ENCODE data around the gene ANKMY1. TPM values are rescaled to one million over a fixed set of nuclear protein-coding genes. Genes with fewer than 3 reads are reported as not detected.

Gene ANKMY1
- total RNA-seq, 1 experiment from 2014 or later = 19.5 TPM

DNA sequence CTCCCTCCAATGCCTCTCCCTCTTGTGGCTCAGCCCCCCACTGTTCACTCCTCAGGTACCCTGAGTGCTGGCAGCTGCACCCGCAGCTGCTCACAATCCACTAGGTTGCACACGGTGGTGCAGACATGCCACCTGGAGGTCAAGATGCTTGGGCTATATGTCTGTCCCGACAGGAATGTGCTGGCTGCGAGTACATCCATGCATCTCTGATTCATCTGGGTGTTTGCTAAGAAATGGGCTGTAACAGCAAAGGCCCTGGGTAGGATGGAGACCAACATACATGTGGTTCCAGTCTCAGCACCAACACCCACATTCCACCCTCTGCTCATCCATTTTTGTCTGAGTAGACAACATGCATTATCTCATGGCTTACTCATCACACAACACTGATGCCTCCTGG lies 31.3 kb downstream of the ANKMY1 start:
- POLR2A ChIA-PET (ENCODE audit: unreplicated experiment) = no interaction called here
- Histone ChIP-seq H3K27ac (ENCODE audit: low read length) (no peak overlapping the region), H3K9me3 (ENCODE audit: low read length) (peaks cover 9% of the 10 kb centered on the region; the same call in 1 of the 2 replicates)

GRCh38 chr2:240525802-240526201 lies 32.0 kb downstream of the ANKMY1 start:
- CTCF ChIA-PET = no interaction called here
- POLR2A ChIA-PET (ENCODE audit: unreplicated experiment) = no interaction called here
- ATAC-seq (no peak), DNase-seq (no peak)
- TF ChIP-seq, protein P1, sequence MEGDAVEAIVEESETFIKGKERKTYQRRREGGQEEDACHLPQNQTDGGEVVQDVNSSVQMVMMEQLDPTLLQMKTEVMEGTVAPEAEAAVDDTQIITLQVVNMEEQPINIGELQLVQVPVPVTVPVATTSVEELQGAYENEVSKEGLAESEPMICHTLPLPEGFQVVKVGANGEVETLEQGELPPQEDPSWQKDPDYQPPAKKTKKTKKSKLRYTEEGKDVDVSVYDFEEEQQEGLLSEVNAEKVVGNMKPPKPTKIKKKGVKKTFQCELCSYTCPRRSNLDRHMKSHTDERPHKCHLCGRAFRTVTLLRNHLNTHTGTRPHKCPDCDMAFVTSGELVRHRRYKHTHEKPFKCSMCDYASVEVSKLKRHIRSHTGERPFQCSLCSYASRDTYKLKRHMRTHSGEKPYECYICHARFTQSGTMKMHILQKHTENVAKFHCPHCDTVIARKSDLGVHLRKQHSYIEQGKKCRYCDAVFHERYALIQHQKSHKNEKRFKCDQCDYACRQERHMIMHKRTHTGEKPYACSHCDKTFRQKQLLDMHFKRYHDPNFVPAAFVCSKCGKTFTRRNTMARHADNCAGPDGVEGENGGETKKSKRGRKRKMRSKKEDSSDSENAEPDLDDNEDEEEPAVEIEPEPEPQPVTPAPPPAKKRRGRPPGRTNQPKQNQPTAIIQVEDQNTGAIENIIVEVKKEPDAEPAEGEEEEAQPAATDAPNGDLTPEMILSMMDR (conservative IDR thresholded peaks at IDR 0.05; ENCODE audit: low read depth, low read length) = no peak
- TF ChIP-seq EZH2phosphoT487 (IDR thresholded peaks at IDR 0.05; ENCODE audit: borderline replicate concordance, low read length) = no peak
- no peak for TF ChIP-seq EZH2 (IDR thresholded peaks at IDR 0.05; ENCODE audit: low read length, unreplicated experiment)
- Histone ChIP-seq H3K4me2 (ENCODE audit: low read length) (no peak overlapping the region), H3K4me1 (ENCODE audit: insufficient read depth, low read length) (no peaks in the 10 kb centered on the region), H3K27ac (ENCODE audit: low read length) (no peak overlapping the region), H3F3A (ENCODE audit: low read length, unreplicated experiment) (no peaks in the 10 kb centered on the region), H3K4me3 (ENCODE audit: low read length) (no peak overlapping the region), H2AFZ (ENCODE audit: low read length) (no peak overlapping the region), H3K36me3 (ENCODE audit: low read depth, low read length) (peaks cover 43% of the 10 kb centered on the region), H3K79me2 (ENCODE audit: low read length) (no peaks in the 10 kb centered on the region), H3K9me2 (replicated peaks; ENCODE audit: low read length) (no peaks in the 10 kb centered on the region), H4K20me1 (ENCODE audit: low read length) (no peaks in the 10 kb centered on the region), H3K9ac (ENCODE audit: low read length) (no peak overlapping the region), H3K9me3 (ENCODE audit: low read length) (peaks cover 9% of the 10 kb centered on the region; the same call in 1 of the 2 replicates), H3K27me3 (ENCODE audit: low read length) (no peaks in the 10 kb centered on the region)
- BruUV-seq (replicated peaks) = no TSS peak
- intact Hi-C loops (cut with micrococcal nuclease) = no loop called here

More for the DNA sequence above, 31.3 kb downstream of the ANKMY1 start:
- CTCF ChIA-PET = no interaction called here
- Histone ChIP-seq H3K4me2 (ENCODE audit: low read length) (no peak overlapping the region), H3F3A (ENCODE audit: low read length, unreplicated experiment) (no peaks in the 10 kb centered on the region), H3K9me2 (replicated peaks; ENCODE audit: low read length) (no peaks in the 10 kb centered on the region), H3K4me3 (ENCODE audit: low read length) (no peak overlapping the region), H3K4me1 (ENCODE audit: insufficient read depth, low read length) (no peaks in the 10 kb centered on the region), H3K36me3 (ENCODE audit: low read depth, low read length) (peaks cover 49% of the 10 kb centered on the region), H2AFZ (ENCODE audit: low read length) (no peak overlapping the region), H3K79me2 (ENCODE audit: low read length) (no peaks in the 10 kb centered on the region), H3K27me3 (ENCODE audit: low read length) (no peaks in the 10 kb centered on the region), H3K9ac (ENCODE audit: low read length) (no peak overlapping the region), H4K20me1 (ENCODE audit: low read length) (no peaks in the 10 kb centered on the region)
- no TSS peak for BruUV-seq (replicated peaks)
- intact Hi-C loops (cut with micrococcal nuclease) = no loop called here
- no peak for DNase-seq
- TF ChIP-seq, protein P1 (conservative IDR thresholded peaks at IDR 0.05; ENCODE audit: low read depth, low read length) = no peak
- TF ChIP-seq EZH2phosphoT487 (IDR thresholded peaks at IDR 0.05; ENCODE audit: borderline replicate concordance, low read length) (no peak), EZH2 (IDR thresholded peaks at IDR 0.05; ENCODE audit: low read length, unreplicated experiment) (no peak)
- ATAC-seq = no peak

- H3K27ac ChIP-seq (ENCODE audit: low read length) = no peak overlapping the region
- ChIA-PET CTCF (interaction anchor here (1.7 kb wide), 1 partner anchor 11 kb away, joined by 3 read pairs; no protein-coding TSS in a partner anchor), POLR2A (ENCODE audit: unreplicated experiment) (no interaction called here)
- no TSS peak for BruUV-seq (replicated peaks)
- no peaks in the 10 kb centered on the region for H3K27me3 ChIP-seq (ENCODE audit: low read length)
- no peaks in the 10 kb centered on the region for H3K9me2 ChIP-seq (replicated peaks; ENCODE audit: low read length)
- TF ChIP-seq, protein P1 (conservative IDR thresholded peaks at IDR 0.05; ENCODE audit: low read depth, low read length) = no peak
- TF ChIP-seq EZH2 (IDR thresholded peaks at IDR 0.05; ENCODE audit: low read length, unreplicated experiment) = no peak
- no peak for TF ChIP-seq EZH2phosphoT487 (IDR thresholded peaks at IDR 0.05; ENCODE audit: borderline replicate concordance, low read length)
- H3F3A ChIP-seq (ENCODE audit: low read length, unreplicated experiment) = no peaks in the 10 kb centered on the region
- H3K4me3 ChIP-seq (ENCODE audit: low read length) = no peak overlapping the region
- peaks cover 9% of the 10 kb centered on the region; the same call in 1 of the 2 replicates for H3K9me3 ChIP-seq (ENCODE audit: low read length)
- H3K36me3 ChIP-seq (ENCODE audit: low read depth, low read length) = peaks cover 38% of the 10 kb centered on the region
- ATAC-seq = no peak
- DNase-seq = no peak
- no peak overlapping the region for H3K4me2 ChIP-seq (ENCODE audit: low read length)
- H3K4me1 ChIP-seq (ENCODE audit: insufficient read depth, low read length) = no peaks in the 10 kb centered on the region
- H3K9ac ChIP-seq (ENCODE audit: low read length) = no peak overlapping the region
- H3K79me2 ChIP-seq (ENCODE audit: low read length) = no peaks in the 10 kb centered on the region
- intact Hi-C loops (cut with micrococcal nuclease) = no loop called here
- no peaks in the 10 kb centered on the region for H4K20me1 ChIP-seq (ENCODE audit: low read length)
- no peak overlapping the region for H2AFZ ChIP-seq (ENCODE audit: low read length)
These were observed 32.6 kb downstream of the ANKMY1 start for GRCh38 chr2:240524963-240525718.

Measured in PC-3 (cell line).